Activated naive CD4-positive, alpha-beta T cell treated with Interleukin-2 at 50 U/mL for 16 hours (primary cell): ENCODE data around the gene CACNA1I.
A peak's percentile ranks its signal among the peaks of the same experiment; 100 is the strongest.

Source experiments
- DNase-seq: peaks from one replicate; pipeline ENCODE4 v3.0.0-alpha.2; 2020

The CACNA1I gene

DNA sequence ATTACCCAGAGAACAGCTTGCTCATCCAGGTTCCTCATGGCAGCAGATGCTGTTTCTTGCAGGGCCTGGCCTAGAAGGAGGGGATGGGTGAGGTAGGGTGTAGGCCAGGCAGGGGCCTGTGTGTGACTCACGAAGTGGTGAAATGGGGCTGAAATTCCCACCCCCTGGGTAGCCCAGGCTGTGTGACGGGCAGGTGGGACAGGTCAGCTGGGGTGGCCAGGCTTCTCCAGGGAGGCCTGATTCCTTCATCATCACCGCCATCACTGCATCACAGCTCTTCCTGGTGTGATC is 83.2 kb downstream of the CACNA1I start:
- no peak for DNase-seq

DNA sequence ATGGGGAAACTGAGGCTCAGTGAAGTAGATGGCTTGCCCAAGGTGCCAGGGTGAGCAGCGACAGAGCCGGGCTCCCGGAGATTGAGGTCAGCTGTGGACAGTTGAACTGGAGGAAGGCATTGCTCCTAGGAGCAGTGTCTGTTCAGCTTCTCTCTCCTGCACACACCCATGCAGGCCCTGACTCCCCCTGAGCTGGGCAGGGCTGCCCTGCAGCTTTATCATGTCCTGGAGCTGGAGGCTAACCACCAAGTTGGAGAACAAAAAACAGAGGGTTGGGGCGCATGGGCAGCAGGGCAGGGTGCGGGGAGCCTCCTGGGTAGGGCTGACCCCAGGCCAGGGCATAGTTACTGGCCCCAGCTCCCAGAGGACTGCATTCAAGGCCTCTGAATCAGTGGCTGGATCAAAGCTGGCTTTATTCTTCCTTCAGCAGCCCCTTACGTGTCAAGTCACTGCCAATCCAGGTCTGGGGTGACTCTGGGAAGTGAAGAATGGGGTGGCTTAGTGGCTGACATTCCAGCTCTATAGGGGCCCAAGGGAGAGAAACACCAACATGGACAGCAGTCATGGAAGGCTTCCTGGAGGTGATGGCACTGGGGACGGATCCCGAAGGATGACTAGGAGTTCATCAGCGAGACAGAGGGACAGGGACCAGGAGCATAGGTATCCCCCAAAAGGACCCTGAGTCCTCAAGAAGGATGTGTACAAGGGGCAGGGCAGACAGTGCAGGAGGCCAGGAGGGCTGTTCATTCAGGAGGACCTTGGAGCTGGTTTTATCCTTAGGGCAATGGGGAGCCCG is 83.8 kb downstream of the CACNA1I start:
- no peak for DNase-seq

DNA sequence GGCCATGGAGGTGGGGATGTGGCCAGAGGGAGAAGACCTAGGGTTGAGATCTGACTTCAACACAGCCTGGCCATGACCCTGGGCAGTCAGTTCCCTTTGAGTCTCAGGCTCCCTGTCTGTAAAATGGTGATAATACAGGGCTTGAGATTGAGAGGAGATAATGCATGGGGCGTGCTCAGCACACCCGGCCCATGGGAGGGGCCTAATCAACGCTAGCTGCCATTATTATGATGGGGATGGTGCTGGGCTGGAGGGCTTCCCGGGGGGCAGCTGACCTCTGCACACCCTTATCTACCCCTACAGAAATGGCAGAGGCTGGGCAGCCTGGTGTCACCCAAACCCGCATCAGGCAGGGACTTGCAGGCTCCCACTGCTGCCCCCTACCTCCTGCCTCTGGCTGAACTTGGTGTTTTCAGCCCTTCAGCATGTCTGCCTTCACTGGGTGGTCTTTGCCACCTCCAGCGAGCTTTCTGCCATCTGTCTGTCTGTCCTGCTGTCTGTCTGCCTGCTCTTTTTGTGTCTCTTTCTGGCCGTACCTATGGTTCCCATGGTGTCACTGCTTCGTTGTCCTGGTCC is 84.5 kb downstream of the CACNA1I start:
- no peak for DNase-seq

DNA sequence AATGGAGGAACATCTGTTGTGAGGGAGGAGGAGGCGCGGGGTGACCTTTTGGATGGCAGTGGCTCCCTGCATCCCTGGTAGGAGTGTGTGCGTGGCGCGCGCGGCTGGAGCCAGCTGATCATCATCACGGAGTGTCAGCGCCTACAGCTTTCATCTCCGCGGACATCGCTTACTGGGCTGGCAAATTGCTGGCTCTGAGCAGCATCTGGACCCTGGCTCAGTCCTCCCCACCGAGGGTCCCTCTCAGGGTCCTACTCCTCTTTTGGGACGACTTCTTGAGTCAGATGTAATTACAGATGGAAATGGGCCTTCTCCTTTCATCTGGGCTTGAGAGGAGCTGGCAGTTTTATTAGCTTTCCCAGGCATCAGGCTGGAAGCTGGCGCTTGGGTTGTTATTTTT is 85.3 kb downstream of the CACNA1I start:
- no peak for DNase-seq

DNA sequence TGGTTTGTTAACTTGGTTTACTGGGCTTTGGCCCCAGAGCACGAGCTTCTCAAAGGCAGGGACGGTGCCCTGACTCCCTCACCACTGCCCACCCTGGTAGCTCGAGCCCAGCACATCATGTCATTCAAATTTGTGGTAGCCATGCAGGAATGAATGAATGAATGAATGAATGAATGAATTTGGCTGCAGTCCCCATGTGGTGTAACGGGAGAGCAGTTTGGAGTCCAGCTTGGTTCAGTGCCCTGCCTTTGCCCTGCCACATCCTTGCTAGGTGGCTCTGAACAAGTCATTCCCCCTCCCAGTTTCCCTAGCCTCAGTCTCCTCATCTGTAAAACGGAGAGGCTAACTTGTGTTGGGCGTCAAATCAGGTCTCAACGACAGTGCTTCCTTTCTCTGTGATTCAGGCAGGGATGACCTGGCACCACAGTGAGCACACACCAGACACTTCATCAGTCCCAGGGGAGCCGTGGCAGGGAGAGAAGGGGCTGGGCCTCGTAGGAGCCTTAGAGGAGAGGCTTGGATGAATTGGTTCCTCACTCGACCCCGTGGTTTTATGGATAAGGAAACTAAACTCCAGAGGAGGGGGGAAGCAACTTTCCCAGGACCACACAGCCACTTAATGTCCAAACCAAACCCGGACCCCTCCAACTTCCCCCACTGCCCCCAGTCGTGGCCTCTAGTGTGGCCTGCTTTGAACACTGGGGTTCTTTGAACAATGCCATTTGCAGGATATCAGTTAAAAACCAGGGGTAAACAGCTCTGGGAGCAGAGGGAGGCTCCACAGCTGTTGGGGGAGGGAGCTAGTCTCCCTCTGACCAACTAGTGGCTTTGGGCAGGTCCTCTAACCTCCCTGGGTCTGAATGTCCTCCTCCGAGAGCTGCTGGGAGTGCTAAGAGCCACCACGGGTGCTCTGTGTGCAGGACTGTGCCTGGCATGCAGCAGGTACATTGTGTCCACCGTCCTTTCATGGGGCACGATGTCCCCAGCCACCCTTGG is 86.2 kb downstream of the CACNA1I start:
- DNase-seq: no peak

DNA sequence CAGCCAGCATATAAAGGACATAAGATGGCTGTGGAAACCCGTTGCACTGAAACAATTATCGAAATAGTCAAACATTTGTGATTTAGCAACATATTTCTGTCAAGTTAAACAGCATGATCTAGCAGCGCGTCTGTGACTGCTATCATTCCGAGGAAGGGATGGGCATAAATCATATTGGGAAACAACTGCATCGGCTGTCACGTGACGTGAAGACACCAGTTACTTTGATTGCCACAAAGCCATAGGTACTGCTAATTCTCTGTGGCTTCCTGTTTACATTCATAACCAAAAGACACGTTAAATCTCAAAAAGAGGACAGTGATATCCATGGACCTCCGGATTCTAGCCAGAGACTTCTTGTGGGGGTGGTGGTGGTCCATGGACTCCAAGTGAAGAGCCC is 87.8 kb downstream of the CACNA1I start:
- DNase-seq: peak; percentile 22

DNA sequence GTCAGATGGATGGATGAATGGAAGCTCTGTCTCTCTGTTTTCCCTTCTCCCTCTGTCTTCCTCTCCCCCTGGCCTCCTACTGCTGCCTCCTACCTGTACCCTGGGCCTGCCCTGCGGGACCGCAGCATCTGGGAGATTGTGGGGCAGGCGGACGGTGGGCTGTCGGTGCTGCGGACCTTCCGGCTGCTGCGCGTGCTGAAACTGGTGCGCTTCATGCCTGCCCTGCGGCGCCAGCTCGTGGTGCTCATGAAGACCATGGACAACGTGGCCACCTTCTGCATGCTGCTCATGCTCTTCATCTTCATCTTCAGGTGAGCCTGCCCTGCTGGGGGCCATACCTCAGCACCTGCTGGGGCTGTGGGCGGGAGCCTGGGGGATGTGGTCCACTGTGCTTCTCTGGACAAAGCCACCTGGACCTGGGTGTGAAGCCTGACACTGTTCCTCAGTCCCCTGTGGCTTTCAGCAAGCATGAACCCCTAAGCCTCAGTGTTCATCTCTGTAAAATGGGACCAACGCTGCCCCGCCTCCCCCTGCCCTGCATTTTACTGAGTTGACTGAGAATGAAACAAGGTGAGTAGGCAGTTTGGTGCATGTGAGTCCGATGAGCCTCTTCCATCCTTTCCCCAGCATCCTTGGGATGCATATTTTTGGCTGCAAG is 88.4 kb downstream of the CACNA1I start:
- DNase-seq: peak; percentile 9

DNA sequence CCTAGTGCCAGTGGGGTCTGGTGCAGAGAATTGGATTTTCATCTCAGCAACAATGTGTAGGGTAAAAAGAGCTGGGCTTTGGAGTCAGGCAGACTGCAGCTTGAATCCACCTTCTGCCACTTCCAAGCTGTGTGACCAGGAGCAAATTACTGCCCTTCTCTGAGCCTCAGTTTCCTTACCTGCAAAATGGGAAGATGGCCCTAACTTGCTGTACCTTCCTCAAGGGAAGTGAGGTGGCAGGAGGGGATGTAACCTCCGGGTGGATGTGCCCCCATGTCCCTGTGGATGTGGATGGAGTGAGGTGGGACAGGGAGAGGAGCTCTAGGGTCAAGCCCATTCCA is 90.9 kb downstream of the CACNA1I start:
- no peak for DNase-seq

DNA sequence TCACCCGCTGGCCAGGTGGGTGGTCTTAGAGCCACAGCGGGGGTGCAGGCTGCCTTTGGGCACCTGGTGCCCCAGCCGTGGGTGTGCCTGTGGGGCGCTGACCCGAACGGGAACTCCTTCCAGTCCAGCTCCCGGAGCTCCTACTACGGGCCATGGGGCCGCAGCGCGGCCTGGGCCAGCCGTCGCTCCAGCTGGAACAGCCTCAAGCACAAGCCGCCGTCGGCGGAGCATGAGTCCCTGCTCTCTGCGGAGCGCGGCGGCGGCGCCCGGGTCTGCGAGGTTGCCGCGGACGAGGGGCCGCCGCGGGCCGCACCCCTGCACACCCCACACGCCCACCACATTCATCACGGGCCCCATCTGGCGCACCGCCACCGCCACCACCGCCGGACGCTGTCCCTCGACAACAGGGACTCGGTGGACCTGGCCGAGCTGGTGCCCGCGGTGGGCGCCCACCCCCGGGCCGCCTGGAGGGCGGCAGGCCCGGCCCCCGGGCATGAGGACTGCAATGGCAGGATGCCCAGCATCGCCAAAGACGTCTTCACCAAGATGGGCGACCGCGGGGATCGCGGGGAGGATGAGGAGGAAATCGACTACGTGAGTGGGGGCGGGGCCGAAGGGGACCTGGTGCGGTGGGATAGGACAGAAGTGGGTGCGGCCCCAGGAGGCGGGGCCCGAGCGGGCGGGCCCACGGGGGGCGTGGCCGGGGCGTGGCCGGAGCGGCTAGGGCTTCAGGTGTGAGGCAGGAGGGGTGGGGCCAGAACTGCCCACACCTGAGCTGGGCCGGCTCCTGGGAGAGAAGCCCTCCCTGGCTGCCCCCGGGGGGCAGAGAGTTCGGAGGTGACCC is 91.5 kb downstream of the CACNA1I start:
- peak; percentile 77 for DNase-seq

DNA sequence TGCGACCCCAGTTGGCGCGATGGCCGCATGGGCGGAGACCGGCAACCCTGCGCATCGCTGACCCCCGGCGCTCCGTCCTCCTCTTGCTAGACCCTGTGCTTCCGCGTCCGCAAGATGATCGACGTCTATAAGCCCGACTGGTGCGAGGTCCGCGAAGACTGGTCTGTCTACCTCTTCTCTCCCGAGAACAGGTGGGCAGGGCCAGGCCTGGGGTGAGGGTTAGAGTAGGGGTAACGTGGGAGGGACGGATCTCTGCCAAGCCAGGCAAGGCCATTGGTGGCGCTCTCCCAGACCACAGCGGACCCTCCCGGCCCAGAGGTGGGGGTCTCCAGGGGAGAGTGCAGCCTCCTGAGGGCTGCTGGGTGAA is 92.1 kb downstream of the CACNA1I start:
- no peak for DNase-seq

DNA sequence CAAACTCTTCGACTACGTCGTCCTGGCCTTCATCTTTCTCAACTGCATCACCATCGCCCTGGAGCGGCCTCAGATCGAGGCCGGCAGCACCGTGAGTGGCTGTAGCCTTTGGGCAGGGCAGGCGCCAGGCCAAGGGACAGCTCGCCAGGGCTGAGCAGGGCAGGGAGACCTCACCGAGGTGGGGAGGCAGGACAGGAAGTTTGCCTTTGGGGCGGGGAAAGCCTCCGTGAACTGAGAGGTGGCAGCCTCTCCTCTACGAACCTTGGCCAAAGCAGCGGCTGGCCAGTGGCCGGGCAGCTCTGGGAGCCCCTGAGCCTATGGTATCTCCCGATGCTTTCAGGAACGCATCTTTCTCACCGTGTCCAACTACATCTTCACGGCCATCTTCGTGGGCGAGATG is 93.2 kb downstream of the CACNA1I start:
- DNase-seq: no peak

DNA sequence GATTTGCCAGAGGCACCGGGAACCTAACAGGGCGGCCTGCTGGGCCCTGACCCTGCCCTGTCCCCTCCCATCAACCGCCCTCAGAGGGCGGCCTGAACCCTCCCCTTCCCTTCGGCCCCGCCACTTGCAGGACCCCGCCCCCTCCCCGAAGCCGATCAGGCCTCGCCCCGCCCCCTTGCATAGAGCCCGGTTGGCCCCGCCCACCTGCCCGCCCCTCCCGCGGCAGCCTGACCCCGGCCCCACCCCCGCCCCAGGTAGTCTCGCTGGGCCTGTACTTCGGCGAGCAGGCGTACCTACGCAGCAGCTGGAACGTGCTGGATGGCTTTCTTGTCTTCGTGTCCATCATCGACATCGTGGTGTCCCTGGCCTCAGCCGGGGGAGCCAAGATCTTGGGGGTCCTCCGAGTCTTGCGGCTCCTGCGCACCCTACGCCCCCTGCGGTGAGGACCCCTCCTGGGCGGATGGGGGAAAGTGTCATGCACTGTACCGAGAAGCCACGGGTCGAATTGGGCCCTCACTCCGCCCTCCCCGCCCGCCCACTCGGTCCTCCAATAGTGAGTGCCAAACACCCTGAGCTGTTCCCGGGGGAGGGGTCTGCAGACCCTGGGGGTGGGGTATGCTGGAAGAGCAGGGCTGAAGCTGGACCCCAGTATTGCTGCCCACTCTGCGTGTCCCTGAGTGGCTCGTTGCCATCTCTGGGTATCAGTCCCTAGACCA is 94.1 kb downstream of the CACNA1I start:
- peak; percentile 8 for DNase-seq

DNA sequence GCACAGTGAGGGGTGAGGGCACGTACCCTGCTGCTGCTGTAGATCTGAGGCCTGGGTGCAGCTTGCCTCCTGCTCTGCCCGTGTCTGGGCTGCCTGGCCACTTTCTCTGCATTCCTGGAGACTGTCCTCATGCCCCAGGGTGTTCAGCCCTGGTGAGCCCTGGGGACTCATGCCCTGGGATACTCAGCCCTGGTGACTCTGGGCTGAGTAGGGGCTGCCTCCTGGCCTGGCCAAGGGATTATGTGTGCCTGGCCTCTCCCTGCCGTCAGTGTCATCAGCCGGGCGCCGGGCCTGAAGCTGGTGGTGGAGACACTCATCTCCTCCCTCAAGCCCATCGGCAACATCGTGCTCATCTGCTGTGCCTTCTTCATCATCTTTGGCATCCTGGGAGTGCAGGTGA is 94.7 kb downstream of the CACNA1I start:
- DNase-seq: no peak

DNA sequence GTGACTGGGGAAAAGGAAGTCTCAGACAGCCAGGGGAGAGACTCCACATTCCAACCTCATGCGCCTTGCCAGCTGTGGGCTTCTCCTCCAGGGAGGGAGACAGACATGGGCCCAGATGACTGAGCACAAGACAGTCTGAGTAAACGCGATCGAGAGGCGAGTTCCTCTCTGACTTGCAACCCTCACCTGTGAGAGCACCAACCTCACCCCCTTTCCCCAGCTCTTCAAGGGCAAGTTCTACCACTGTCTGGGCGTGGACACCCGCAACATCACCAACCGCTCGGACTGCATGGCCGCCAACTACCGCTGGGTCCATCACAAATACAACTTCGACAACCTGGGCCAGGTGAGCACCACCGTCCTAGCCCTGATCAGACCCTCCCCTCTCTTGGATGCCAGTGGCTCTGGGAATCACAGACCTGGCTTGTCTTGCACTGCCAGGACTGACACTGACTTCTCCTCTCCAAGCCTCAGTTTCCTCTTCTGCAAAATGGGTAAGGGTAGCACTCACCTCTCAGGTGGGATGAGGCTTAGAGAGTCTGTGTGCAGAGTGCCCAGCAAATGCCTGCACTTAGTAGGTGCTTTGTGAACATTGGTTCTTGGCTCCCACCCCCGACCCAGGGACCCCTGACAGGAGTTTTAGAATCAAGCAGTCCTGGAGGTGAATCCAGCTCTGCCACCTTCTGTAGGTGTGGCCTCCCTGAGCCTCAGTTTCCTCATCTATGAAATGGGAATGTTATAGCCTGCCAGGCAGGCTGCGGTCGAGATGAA is 95.3 kb downstream of the CACNA1I start:
- DNase-seq: no peak

DNA sequence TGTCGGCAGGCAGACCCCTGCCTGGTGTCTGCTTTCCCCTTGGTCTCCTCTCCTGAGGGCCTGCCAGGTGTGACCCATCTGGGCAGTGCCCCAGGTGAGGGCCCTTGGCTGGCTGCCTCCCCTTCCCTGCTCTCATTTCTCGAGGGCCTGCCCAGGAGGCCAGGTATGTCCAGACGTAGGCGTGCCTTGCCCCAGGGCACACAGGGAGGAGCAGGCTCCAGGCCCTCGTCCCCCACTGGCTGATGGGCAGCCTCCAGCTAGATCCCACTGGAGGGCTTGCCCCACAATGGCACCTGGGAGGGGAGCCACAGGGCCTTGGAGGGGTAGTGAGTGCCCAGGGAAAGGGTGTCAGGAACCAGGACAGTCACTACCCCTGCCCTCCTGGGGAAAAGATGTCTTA is 95.9 kb downstream of the CACNA1I start:
- DNase-seq: no peak

DNA sequence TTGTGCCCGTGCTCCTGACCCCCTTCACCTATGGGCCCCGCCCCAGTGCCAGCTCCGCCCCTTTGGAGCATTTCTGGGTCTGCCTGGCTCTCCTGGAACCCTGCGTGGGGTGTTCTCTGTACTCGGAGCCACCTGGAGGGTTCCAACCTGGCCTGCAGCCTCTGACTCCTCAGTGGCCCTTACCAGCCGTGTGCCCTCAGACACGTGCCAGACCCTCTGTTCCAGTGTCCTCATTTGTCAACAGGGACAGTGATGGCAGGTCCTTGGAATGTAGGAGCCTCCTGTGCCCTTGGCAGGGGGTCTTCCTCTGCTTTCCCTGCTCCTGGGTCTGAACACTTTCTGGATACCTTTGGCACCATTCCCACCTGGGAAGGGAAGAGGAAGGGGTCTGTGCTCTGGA is 96.4 kb downstream of the CACNA1I start:
- DNase-seq: no peak

DNA sequence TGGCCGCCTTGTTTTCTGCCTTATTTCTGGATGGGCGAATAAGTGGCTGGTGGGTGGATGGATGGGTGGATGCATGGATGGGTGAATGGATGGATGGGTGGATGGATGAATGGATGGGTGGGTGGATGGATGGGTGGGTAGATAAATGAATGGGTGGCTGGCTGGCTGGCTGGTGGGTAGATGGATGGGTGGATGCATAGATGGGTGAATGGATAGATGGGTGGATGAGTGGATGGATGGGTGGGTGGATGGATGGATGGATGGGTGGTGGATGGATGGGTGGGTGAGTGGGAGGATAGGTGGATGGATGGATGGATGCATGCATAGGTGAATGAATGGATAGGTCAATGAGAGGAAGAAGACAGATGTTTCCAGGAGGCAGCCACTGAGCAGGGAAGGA is 98.9 kb downstream of the CACNA1I start:
- no peak for DNase-seq

DNA sequence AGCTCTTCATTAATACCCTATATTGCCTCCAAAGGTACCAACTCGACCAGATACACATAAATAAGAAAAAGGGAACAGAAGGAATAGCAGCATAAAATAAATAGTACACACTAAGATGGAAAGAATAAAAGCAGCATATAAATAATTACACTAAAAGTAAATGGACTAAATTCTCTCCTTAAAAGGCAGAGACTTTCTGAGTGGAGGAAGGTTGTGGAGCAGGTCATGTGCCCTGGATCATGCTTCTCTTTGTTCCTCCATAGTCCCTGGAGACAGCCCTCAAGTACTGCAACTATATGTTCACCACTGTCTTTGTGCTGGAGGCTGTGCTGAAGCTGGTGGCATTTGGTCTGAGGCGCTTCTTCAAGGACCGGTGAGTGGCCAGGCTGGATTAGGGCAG is 101.4 kb downstream of the CACNA1I start:
- DNase-seq: no peak

DNA sequence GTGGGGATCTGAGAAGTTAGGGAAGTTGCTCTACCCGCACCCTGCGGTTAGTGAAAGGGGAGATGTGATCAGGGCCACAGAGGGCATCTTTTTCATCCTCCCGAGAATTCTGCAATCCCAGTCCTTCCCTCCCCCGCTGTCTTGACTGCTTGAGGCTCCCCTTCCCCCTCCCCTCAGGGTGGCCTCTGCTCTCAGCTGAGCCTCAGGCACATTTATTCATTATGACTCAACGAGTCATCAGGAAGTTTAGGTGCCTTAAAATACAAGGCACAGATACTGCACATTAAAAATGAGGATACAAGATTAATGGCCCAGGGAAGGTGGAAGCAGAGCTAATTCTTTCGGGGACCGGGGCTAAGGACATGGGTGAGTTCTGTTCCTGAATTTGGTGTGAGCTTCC is 104.0 kb downstream of the CACNA1I start:
- no peak for DNase-seq

DNA sequence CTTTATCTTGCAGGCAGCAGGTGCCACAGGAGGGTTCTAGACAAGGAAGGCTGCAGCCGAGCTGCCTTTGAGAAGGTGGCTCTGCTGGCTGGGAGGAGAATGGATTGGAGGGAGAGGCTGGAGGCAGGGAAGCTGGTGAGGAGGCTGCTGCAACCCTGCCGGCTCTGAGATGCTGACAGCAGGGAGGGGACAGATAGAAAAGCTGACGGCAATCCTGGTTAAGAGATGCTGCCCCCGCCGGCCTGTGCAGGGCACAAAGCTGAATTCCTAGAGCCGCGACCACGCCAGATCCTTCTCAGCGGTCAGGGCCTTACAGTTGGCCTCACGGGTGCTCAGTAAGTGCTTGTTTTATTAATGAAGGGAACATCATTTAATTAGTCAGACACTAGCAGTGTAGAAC is 105.4 kb downstream of the CACNA1I start:
- no peak for DNase-seq

DNA sequence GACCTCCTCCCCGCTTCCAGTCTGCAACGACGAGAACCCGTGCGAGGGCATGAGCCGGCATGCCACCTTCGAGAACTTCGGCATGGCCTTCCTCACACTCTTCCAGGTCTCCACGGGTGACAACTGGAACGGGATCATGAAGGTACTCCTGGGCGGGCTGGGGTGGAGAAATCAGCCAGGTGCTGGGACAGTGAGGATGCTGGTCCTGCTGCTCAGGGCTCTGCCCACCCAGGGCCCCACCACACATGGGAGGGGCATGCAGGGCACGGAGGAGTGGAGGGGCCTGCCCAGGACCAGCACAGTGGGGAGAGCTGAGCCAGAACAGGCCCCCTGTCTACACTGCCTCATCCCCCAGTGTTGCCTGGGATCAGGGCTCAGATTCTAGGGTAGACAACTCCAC is 107.4 kb downstream of the CACNA1I start:
- DNase-seq: no peak
